GM18858 (cell line): ENCODE measurements around the gene CRBN.

Experiments
- ATAC-seq: cut with Tn5 transposase; IDR thresholded peaks from one replicate; pipeline ENCODE4 v1.9.1; 2021; ENCODE audit not compliant: unreplicated experiment

The CRBN gene

GRCh38 chr3:3113042-3113709, 66.3 kb downstream of the CRBN start:
- ATAC-seq, result no peak

DNA sequence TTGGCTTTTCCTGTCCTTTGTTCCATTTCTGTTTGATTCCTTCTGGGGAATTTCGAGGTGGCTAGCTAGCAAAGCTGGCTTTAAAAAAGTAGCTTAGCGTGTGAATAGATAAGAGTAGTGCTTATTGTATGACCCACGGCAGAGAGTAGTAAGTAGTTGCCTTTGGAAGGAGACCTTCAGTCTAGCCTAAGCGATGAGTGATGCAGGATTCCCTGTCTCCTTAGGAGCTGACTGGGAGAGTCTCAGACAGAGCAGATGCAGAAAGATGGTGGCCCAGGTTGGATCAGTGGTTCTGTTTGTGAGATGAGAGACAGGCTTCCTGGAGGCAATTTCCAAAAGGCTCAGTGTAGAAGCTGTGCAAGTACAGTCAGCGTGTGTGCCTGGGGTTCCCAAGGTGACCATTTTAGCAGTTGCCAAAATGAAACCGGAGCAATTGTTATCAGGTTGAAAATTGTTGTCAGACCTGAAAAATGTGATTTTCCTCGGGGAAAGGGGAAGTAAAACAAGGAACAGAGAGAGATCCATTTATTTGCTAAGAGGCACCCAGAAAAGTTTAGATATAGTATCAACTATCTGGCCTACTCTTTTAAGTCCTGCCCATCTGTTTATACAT, 68.6 kb downstream of the CRBN start:
- ATAC-seq, result no peak

- peak; percentile 43 for ATAC-seq
Observed at GRCh38 chr3:3110299-3110630, 69.2 kb downstream of the CRBN start, which contains the start of gene IL5RA. IL5RA (minus strand) TSS chr3:3110374; CDS start chr3:3104984, 5,390 bp downstream.

- peak; percentile 89 for ATAC-seq
Observed at GRCh38 chr3:3109407-3110298, 69.8 kb downstream of the CRBN start.

DNA sequence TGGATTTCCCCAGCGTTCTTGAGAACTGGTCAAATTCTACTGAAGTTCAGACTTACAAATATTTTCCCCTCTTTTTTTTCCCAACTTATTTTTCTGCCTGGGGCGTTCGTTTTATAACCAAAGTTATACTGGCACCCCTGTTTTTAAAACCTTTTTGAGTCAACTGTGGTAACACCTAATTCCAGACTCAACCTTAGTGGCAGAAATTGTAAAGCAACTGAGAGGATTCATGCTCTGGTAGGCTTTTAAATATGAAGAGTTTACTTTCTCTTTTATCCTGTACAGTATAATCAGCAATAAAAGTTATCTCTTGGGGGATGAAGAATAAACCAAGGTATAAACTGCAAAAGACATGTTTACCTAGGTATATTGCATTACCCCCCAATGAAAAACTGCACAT, 71.6 kb downstream of the CRBN start:
- no peak for ATAC-seq

DNA sequence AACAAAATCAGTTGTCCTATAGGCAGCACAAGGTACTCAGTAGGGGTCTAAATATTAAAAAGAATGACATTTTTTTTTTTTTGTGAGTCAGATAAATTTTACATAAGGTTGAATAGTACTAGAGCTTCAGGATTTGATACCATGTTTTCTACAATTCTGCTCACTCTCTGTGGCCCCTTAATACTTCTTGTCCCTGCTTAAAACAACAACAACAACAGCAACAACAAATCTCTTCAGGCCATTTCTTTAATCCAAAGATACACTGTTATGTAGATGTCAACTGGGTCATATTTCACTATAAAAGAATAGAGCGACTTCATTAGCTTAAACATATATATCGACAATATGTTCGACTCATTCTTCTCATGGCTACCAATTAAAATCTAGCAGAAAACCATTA, 72.3 kb downstream of the CRBN start:
- ATAC-seq, result no peak

DNA sequence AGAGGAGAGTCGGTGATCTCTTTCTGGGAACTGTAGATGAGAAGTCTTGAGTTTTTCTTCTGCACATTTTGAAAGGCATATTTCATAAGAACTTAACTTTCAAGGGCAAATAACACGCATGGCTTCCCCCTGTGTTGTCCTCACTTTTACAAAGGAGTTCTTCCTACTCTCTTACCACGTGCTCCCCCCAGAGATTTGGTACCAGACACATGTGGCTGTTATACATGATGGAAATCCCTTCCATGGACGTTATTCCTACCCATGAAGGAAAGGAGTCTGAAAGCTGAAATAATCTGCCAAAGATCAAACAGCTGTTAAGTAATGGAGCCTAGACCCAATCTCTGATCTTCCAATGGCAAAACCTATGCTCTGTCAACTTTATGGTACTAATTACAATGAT, 73.7 kb downstream of the CRBN start:
- no peak for ATAC-seq

- ATAC-seq, result no peak
Observed at GRCh38 chr3:3105246-3105645, 74.2 kb downstream of the CRBN start.

GRCh38 chr3:3102751-3103150, 76.7 kb downstream of the CRBN start:
- ATAC-seq, result no peak

GRCh38 chr3:3101660-3102458, 77.6 kb downstream of the CRBN start:
- peak; percentile 54 for ATAC-seq
